GM19193 (cell line): ENCODE measurements around the gene PLPP4.

Experiments
- POLR2A ChIP-seq: IDR thresholded peaks from 4 replicates; pipeline ENCODE4 v1.6.1; 2011; ENCODE audit not compliant: insufficient read depth, insufficient read length; ENCODE audit errors: extremely low read depth

The PLPP4 gene

GRCh38 chr10:120555436-120555835 is 98.4 kb downstream of the PLPP4 start:
- no peak for TF ChIP-seq POLR2A

DNA sequence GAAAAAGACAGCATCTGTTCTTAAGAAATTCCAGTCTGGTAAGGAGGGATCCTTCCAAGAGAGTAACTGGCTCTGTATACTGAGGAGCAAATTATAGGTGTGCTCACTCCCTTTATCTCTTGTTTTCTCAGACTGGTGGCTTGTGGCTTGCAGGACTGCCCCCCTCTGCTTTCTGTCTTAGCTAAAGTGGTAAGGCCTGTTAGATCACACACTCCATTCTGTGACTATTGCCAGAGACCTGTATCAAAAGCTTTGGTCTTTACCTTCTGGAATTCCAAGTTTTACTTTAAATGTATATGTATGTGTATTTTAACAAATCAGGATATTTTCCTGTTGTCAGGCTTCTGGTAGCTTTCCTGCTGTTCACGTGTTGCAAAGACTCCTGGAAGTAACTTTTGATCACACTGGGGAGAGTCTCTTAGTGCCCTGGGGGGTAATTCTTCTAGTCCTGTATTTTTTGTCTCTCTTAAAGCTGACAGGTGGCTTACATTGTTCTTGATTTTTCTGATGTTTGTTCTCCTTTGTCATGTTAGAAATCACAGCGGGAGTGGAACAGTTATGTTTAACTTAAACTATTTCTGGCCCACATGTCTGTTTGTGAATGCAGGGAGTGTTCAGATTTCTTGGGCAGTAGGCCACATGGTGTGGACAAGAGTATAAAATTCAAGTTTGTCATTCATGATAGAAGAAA is 99.0 kb downstream of the PLPP4 start:
- TF ChIP-seq POLR2A: no peak

DNA sequence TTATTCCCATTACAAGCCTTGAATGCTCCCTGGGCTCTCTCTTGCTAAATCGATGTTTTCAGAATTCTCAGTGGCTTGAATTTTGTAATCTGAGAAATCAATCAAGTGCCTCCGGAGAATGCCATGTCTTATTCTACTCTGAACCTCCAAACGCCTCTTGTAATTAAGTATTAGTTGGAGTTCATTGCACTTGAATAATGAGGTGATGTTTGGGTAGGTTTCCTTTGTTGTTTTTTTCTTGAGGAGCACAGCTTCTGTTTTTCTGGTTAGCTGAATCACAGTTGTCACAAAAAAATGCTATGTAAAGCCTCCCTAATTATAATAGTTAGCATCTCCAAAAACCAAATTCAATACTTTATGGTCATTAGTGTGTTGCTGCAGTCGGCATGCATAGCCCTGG is 100.3 kb downstream of the PLPP4 start:
- no peak for TF ChIP-seq POLR2A

GRCh38 chr10:120559800-120560199 is 102.8 kb downstream of the PLPP4 start:
- no peak for TF ChIP-seq POLR2A

DNA sequence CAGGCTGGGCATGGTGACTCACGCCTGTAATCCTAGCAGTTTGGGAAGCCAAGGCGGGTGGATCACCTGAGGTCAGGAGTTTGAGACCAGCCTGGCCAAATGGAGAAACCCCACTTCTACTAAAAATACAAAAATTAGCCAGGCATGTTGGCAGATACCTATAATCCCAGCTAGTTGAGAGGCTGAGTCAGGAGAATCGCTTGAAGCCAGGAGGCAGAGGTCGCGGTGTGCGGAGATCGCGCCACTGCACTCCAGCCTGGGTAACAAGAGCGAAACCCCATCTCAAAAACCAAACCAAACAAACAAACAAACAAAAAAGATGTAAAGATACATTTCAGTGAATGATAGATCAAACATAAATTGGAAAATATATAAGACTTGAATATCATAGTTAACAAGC is 105.9 kb downstream of the PLPP4 start:
- no peak for TF ChIP-seq POLR2A

DNA sequence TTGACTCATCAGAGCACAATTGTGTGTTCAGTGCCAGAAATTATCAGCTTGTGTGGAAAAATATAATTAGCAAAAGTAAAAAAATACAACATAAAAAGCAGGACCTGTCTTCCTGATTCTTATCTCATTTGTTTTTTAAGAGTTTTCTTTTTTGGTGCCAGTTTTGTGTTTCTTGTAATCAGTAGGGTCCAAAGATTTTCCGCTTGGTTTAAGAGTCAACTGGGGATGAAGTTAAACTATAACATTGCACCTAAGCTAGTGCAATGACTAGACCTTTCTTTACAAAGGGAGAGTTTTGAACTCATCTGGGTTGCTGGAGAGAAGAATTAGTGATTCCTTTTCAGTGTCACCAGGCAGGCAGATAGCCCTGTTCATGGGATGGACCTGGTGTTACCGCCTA is 113.4 kb downstream of the PLPP4 start:
- no peak for TF ChIP-seq POLR2A

DNA sequence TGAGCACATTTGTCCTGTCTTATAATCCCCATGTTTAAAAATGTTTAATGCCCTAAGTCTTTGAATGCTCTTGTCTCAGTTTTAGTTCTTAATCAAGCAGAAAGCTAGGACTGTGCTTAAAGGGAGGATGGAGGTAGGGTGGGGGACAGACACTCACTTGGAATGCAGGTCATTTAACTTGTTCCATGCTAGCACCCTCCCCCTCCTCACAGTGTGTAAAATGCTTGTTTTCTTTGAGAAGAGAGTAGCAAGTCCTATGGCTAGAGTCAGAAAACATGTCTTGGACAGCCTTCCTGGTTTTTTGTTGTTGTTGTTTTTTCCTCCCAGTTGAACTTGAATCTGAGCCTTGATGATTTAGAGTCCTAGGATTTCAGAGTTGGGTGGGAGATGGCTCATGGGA is 114.2 kb downstream of the PLPP4 start:
- no peak for TF ChIP-seq POLR2A

DNA sequence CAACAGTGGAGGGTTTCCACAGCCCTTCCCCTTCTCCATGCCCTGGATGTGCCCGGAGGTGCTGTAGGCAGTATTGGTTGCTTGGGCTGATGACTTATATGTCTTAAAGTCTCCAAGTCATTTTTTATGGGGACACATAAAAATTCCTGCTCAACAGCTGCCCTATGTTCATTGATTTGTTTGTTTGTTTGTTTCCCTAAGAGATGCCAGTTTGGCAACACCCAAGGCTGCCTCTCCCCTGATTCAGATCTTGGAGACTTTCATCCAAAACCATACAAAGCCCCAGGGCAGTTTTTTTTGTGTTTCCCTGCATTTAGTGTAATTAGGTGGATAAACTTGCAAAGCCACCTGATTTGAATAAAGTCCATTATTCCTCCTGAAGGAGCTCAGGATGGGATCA is 115.3 kb downstream of the PLPP4 start:
- no peak for TF ChIP-seq POLR2A

DNA sequence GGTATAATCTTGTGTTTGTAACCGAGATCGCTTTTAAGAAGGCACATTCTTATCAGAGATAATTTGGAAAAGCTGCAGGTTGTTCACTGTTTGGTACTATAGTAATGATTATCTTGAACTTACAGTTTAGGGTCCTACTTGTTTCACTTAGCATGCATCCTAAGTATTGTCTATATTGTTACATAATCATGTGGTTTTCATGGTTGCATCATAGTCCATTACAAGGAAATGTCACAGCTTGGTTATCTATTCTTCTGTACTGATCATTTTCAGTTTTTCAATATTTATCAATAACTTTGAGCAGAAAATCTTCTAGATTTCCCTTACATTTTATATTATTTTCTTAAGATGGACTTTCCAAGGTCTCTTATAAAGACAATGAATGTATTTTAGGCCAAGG is 116.3 kb downstream of the PLPP4 start:
- TF ChIP-seq POLR2A: no peak

DNA sequence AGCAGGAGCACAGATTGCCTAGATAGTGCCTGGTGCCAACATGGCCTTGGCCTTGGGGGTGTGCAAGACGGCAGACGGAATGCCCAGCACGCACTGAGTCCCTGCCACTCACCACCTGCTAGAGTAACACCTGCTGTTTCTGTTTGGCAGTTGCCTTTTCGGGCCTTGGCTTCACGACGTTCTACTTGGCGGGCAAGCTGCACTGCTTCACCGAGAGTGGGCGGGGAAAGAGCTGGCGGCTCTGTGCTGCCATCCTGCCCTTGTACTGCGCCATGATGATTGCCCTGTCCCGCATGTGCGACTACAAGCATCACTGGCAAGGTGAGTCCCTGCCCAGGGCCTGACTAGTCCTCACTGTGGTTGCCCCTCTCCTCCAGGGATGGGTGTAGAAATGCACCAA is 118.0 kb downstream of the PLPP4 start:
- no peak for TF ChIP-seq POLR2A

GRCh38 chr10:120575411-120575810 is 118.4 kb downstream of the PLPP4 start:
- no peak for TF ChIP-seq POLR2A

DNA sequence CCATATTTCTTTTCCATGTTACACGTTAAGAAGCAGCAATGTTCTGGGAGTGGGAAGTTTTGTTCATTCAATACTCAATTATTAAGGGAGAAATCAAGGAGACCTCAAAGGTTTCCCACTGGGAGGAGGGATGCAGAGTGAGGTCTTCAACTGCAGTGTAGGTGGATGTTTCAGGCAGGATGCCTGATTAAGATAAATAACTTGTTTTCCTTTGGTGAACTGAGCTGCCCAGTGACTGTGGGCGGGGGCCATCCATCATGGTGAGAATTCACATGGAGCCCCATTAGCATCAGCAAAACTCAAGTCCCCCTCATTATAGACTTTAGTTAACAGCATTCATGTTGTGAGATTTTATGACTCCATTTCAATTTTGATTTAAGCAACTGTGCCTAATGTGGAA is 121.1 kb downstream of the PLPP4 start:
- TF ChIP-seq POLR2A: no peak

- no peak for TF ChIP-seq POLR2A
These were observed 121.9 kb downstream of the PLPP4 start for GRCh38 chr10:120578890-120579289.

- TF ChIP-seq POLR2A: no peak
These were observed 124.2 kb downstream of the PLPP4 start for GRCh38 chr10:120580918-120581895.

GRCh38 chr10:120582753-120583152 is 125.7 kb downstream of the PLPP4 start:
- no peak for TF ChIP-seq POLR2A
